ENCODE measurements around the gene PLAGL1.
A peak's percentile ranks its signal among the peaks of the same experiment; 100 is the strongest.
"Not testable (repeated sequence)": the region's sequence is repeated elsewhere in the genome, so short reads cannot be mapped to it uniquely, and the experiment has no call there.

The PLAGL1 gene, protein sequence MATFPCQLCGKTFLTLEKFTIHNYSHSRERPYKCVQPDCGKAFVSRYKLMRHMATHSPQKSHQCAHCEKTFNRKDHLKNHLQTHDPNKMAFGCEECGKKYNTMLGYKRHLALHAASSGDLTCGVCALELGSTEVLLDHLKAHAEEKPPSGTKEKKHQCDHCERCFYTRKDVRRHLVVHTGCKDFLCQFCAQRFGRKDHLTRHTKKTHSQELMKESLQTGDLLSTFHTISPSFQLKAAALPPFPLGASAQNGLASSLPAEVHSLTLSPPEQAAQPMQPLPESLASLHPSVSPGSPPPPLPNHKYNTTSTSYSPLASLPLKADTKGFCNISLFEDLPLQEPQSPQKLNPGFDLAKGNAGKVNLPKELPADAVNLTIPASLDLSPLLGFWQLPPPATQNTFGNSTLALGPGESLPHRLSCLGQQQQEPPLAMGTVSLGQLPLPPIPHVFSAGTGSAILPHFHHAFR

DNA sequence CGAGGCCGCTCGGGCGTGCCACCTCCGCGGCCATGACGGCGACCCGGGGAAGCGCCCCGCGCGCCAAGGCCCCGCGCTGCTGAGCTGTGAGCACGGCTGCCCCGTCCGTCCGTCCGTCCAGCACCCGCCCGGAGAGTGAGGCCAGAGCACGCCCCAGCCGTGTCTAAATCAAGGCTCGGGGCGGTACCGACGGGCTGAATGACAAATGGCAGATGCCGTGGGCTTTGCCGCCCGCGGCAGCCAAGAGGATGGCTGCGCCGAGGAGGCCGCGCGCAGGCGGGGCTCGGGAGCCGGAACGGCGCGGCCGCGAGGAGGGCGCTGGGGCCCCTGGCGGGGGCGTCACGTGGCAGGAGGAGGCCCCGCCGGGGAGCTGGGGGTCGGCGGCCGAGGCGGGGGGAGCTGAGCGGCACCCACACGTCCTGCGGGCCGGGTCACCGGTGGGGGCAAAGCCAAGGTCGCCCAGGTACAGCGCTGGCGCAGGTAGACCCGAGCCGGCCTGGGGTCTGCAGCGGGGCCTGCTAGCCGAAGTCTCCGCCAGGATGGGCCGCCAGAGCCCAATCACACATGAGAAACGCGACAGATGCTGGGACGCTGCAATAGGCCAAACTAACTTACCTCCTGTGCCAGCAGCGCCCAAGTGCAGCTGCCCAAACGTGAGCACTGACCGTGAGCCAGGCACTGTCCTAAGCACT lies at the start of gene PLAGL1:
PLAGL1 (minus strand) TSS at position 140 of the 692 bp plus-strand sequence. CDS start 60,123 bp downstream, outside the sequence.
- Histone ChIP-seq H3K36me3 (ENCODE audit: control insufficient read depth in 2 of 2, insufficient read depth in 2 of 2, low read length in 2 of 2) (no peaks in the 10 kb centered on the region), H3K27ac (ENCODE audit: low read depth in 2 of 2, low read length in 2 of 2) (peak within 1 kb of the TSS; percentile 67 to 68), H3K27me3 (ENCODE audit: control insufficient read depth in 2 of 2, insufficient read depth in 2 of 2, low read length in 2 of 2) (no peaks in the 10 kb centered on the region), H3K4me3 (ENCODE audit: low read length in 2 of 2) (peak within 1 kb of the TSS; percentile 65 to 76), H3K4me1 (ENCODE audit: control insufficient read depth in 2 of 2, insufficient read depth in 2 of 2, low read length in 2 of 2) (peaks cover 2 to 7% of the 10 kb centered on the region in 2 donors), H3K9ac (ENCODE audit: low read depth in 1 of 2, low read length in 2 of 2) (peak within 1 kb of the TSS; percentile 70), H3K9me3 (ENCODE audit: control insufficient read depth in 2 of 2, low read length in 2 of 2) (no peaks in the 10 kb centered on the region)

DNA sequence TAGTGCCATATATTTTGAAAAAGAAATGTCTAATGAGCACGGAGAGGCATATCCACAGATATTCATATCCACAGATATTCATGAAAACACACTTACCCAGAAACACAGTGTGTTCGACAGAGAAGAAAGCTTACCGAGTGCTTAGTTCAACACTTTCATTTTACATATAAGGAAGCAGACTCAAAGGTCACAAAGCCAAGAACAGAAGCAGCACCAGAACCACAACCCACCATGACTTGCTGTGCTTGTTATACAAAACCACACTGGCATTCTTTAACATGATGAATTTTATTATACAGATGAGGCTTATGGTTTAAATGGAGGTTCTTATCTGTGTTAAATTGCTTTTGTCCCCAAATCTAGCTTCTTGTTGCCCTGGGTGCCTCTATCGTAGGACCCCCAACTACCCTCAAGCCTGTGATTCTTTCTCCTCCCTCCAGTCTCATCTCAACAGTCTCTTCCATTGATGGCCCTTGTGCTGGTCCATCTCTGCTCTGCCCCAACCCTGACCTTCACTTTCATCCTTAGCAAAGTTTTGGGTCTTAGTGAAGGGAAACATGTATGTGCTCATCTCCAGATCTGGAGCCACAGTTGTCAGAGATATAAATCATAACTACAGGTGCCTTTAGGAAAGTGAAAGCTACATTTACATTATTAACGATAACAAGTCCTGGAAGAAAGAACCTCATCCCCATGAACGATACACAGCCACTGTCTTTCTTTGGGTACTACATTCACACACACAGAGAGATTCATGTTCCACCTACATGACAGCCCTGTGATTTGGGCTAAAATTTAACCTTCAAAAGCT lies 47.3 kb upstream of the PLAGL1 start:
- Histone ChIP-seq H3K36me3 (ENCODE audit: control insufficient read depth in 2 of 2, insufficient read depth in 2 of 2, low read length in 2 of 2) (no peaks in the 10 kb centered on the region), H3K27ac (ENCODE audit: low read depth in 2 of 2, low read length in 2 of 2) (peak overlapping the region; percentile 69 to 73), H3K9me3 (ENCODE audit: control insufficient read depth in 2 of 2, low read length in 2 of 2) (no peaks in the 10 kb centered on the region), H3K9ac (ENCODE audit: low read depth in 1 of 2, low read length in 2 of 2) (peak overlapping the region; percentile 29 to 60), H3K4me3 (ENCODE audit: low read length in 2 of 2) (peak overlapping the region; percentile 21 to 53), H3K4me1 (ENCODE audit: control insufficient read depth in 2 of 2, insufficient read depth in 2 of 2, low read length in 2 of 2) (peaks cover 5 to 12% of the 10 kb centered on the region in 2 donors), H3K27me3 (ENCODE audit: control insufficient read depth in 2 of 2, insufficient read depth in 2 of 2, low read length in 2 of 2) (no peaks in the 10 kb centered on the region)

DNA sequence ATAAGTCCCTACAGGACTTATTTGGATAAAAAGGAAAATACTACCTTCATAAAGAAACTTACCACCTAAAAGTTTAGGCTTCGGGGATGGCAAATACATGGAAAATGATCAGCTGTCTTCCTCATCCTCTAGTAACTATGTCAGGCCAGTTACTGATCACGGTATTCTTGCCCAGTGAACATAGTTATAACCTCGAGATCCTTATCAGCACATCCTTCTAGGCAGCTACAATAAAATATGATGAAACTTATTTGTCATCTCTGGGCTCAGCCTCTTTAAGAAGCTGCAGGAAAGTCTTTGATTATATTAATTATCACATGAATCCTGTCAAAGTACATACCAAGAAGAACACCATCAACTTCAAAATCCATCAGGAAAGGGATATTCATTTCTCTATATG lies 45.5 kb upstream of the PLAGL1 start:
- no peaks in the 10 kb centered on the region for H3K9me3 ChIP-seq (ENCODE audit: control insufficient read depth in 2 of 2, low read length in 2 of 2)
- peaks cover 5 to 12% of the 10 kb centered on the region in 2 donors for H3K4me1 ChIP-seq (ENCODE audit: control insufficient read depth in 2 of 2, insufficient read depth in 2 of 2, low read length in 2 of 2)
- no peak overlapping the region for H3K27ac ChIP-seq (ENCODE audit: low read depth in 2 of 2, low read length in 2 of 2)
- H3K36me3 ChIP-seq (ENCODE audit: control insufficient read depth in 2 of 2, insufficient read depth in 2 of 2, low read length in 2 of 2) = no peaks in the 10 kb centered on the region
- H3K9ac ChIP-seq (ENCODE audit: low read depth in 1 of 2, low read length in 2 of 2) = no peak overlapping the region
- no peaks in the 10 kb centered on the region for H3K27me3 ChIP-seq (ENCODE audit: control insufficient read depth in 2 of 2, insufficient read depth in 2 of 2, low read length in 2 of 2)
- H3K4me3 ChIP-seq (ENCODE audit: low read length in 2 of 2) = no peak overlapping the region

DNA sequence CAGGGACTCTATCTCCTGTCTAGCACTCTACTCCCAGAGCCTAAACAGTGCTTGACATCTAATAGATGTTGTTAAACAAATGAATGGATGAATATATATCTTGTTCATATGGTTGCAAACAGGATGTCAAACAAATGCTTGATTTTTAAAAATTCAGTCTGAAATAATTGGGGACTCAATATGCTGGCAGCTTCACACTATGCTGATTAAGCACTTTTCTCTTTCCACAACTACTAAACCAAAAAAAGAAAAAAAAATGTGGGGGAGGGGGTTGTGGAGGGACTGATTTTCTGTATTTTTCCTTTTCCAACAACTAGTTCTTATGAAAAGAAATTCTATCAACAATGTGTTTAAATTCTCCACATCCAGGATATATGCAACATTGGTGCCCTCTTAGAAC lies 44.4 kb upstream of the PLAGL1 start:
- Histone ChIP-seq H3K9me3 (ENCODE audit: control insufficient read depth in 2 of 2, low read length in 2 of 2) (no peaks in the 10 kb centered on the region), H3K9ac (ENCODE audit: low read depth in 1 of 2, low read length in 2 of 2) (no peak overlapping the region), H3K27ac (ENCODE audit: low read depth in 2 of 2, low read length in 2 of 2) (no peak overlapping the region), H3K36me3 (ENCODE audit: control insufficient read depth in 2 of 2, insufficient read depth in 2 of 2, low read length in 2 of 2) (no peaks in the 10 kb centered on the region), H3K4me3 (ENCODE audit: low read length in 2 of 2) (no peak overlapping the region), H3K4me1 (ENCODE audit: control insufficient read depth in 2 of 2, insufficient read depth in 2 of 2, low read length in 2 of 2) (peaks cover 5 to 13% of the 10 kb centered on the region in 2 donors), H3K27me3 (ENCODE audit: control insufficient read depth in 2 of 2, insufficient read depth in 2 of 2, low read length in 2 of 2) (no peaks in the 10 kb centered on the region)

DNA sequence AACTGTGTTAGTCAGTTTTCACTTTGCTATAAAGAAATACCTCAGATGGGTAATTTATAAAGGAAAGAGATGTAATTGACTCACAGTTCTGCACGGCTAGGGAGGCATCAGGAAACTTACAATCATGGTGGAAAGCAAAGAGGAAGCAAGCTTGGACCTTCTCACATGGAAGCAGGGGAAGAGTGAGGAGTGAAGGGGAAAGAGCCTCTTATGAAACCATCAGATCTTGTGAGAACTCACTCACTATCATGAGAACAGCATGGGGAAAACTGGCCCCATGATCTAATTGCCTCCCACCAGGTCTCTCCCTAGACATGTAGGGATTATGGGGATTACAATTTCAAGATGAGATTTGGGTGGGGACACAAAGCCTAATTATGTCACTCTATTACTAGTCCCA lies 41.3 kb upstream of the PLAGL1 start:
- Histone ChIP-seq H3K9me3 (ENCODE audit: control insufficient read depth in 2 of 2, low read length in 2 of 2) (no peaks in the 10 kb centered on the region), H3K27me3 (ENCODE audit: control insufficient read depth in 2 of 2, insufficient read depth in 2 of 2, low read length in 2 of 2) (no peaks in the 10 kb centered on the region), H3K27ac (ENCODE audit: low read depth in 2 of 2, low read length in 2 of 2) (no peak overlapping the region), H3K4me3 (ENCODE audit: low read length in 2 of 2) (no peak overlapping the region), H3K4me1 (ENCODE audit: control insufficient read depth in 2 of 2, insufficient read depth in 2 of 2, low read length in 2 of 2) (peaks cover 0 to 4% of the 10 kb centered on the region in 2 donors), H3K9ac (ENCODE audit: low read depth in 1 of 2, low read length in 2 of 2) (no peak overlapping the region), H3K36me3 (ENCODE audit: control insufficient read depth in 2 of 2, insufficient read depth in 2 of 2, low read length in 2 of 2) (no peaks in the 10 kb centered on the region)

DNA sequence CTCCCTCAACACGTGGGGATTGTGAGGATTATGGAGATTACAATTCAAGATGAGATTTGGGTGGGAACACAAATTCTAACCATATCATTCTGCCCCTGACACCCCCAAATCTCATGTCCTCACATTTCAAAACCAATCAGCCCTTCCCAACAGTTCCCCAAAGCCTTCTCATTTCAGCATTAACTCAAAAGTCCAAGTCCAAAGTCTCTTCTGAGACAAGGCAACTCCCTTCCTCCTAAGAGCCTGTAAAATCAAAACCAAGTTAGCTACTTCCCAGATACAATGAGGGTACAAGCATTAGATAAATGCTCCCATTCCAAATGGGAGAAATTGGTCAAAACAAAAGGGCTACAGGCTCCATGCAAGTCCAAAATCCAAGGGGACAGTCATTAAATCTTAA lies 39.6 kb upstream of the PLAGL1 start:
- Histone ChIP-seq H3K9ac (ENCODE audit: low read depth in 1 of 2, low read length in 2 of 2) (no peak overlapping the region), H3K27me3 (ENCODE audit: control insufficient read depth in 2 of 2, insufficient read depth in 2 of 2, low read length in 2 of 2) (no peaks in the 10 kb centered on the region), H3K9me3 (ENCODE audit: control insufficient read depth in 2 of 2, low read length in 2 of 2) (no peaks in the 10 kb centered on the region), H3K4me1 (ENCODE audit: control insufficient read depth in 2 of 2, insufficient read depth in 2 of 2, low read length in 2 of 2) (peaks cover 0 to 2% of the 10 kb centered on the region in 2 donors), H3K36me3 (ENCODE audit: control insufficient read depth in 2 of 2, insufficient read depth in 2 of 2, low read length in 2 of 2) (no peaks in the 10 kb centered on the region), H3K27ac (ENCODE audit: low read depth in 2 of 2, low read length in 2 of 2) (no peak overlapping the region), H3K4me3 (ENCODE audit: low read length in 2 of 2) (no peak overlapping the region)

DNA sequence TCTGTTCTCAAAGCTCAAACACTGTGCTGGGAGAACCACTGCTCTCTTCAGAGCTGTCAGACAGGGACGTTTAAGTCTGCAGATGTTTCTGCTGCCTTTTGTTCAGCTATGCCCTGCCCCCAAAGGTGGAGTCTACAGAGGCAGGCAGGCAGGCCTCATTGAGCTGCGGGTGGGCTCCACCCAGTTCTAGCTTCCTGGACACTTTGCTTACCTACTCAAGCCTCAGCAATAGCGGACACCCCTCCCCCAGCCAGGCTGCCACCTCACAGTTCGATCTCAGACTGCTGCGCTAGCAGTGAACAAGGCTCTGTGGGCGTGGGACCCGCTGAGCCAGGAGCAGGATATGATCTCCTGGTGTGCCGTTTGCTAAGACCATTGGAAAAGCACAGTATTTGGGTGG lies 38.6 kb upstream of the PLAGL1 start:
- not testable (repeated sequence) for H3K27ac ChIP-seq (ENCODE audit: low read depth in 2 of 2, low read length in 2 of 2); H3K4me1 ChIP-seq (ENCODE audit: control insufficient read depth in 2 of 2, insufficient read depth in 2 of 2, low read length in 2 of 2); H3K27me3 ChIP-seq (ENCODE audit: control insufficient read depth in 2 of 2, insufficient read depth in 2 of 2, low read length in 2 of 2); H3K4me3 ChIP-seq (ENCODE audit: low read length in 2 of 2); H3K36me3 ChIP-seq (ENCODE audit: control insufficient read depth in 2 of 2, insufficient read depth in 2 of 2, low read length in 2 of 2); H3K9ac ChIP-seq (ENCODE audit: low read depth in 1 of 2, low read length in 2 of 2); H3K9me3 ChIP-seq (ENCODE audit: control insufficient read depth in 2 of 2, low read length in 2 of 2)

DNA sequence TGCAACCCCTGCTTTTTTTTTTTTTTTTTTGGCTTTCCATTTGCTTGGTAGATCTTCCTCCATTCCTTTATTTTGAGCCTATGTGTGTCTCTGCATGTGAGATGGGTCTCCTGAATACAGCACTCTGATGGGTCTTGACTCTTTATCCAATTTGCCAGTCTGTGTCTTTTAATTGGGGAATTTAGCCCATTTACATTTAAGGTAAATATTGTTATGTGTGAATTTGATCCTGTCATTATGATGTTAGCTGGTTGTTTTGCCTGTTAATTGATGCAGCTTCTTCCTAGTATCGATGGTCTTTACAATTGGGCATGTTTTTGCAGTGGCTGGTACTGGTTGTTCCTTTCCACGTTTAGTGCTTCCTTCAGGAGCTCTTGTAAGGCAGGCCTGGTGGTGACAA lies 36.9 kb upstream of the PLAGL1 start:
- H3K27me3 ChIP-seq (ENCODE audit: control insufficient read depth in 2 of 2, insufficient read depth in 2 of 2, low read length in 2 of 2); H3K9me3 ChIP-seq (ENCODE audit: control insufficient read depth in 2 of 2, low read length in 2 of 2); H3K4me3 ChIP-seq (ENCODE audit: low read length in 2 of 2); H3K27ac ChIP-seq (ENCODE audit: low read depth in 2 of 2, low read length in 2 of 2); H3K9ac ChIP-seq (ENCODE audit: low read depth in 1 of 2, low read length in 2 of 2); H3K4me1 ChIP-seq (ENCODE audit: control insufficient read depth in 2 of 2, insufficient read depth in 2 of 2, low read length in 2 of 2); H3K36me3 ChIP-seq (ENCODE audit: control insufficient read depth in 2 of 2, insufficient read depth in 2 of 2, low read length in 2 of 2): not testable (repeated sequence)

DNA sequence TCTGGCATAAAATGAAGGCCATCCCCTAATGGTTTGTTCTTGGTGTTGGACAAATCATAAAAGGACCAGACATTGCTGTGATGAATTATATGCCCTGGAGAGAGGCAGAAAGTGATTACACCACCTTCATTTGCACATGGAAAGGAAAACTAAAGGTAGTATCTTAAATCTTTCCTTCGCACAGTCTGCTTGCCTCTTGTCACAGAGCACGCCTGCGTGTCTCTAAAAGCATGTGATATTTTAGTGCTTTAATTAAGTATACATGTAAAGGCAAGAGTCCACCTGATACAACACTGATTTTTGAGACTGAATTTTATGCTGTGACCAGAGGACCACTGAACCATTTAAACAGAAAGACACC lies 28.8 kb upstream of the PLAGL1 start:
- peak overlapping the region in 1 of 2 donors; percentile 10 for H3K27ac ChIP-seq (ENCODE audit: low read depth in 2 of 2, low read length in 2 of 2)

More for the DNA sequence above, 28.8 kb upstream of the PLAGL1 start:
- peaks cover 2 to 13% of the 10 kb centered on the region in 2 donors for H3K4me1 ChIP-seq (ENCODE audit: control insufficient read depth in 2 of 2, insufficient read depth in 2 of 2, low read length in 2 of 2)
- H3K9me3 ChIP-seq (ENCODE audit: control insufficient read depth in 2 of 2, low read length in 2 of 2) = no peaks in the 10 kb centered on the region
- no peaks in the 10 kb centered on the region for H3K27me3 ChIP-seq (ENCODE audit: control insufficient read depth in 2 of 2, insufficient read depth in 2 of 2, low read length in 2 of 2)
- H3K9ac ChIP-seq (ENCODE audit: low read depth in 1 of 2, low read length in 2 of 2) = no peak overlapping the region
- no peaks in the 10 kb centered on the region for H3K36me3 ChIP-seq (ENCODE audit: control insufficient read depth in 2 of 2, insufficient read depth in 2 of 2, low read length in 2 of 2)
- peak overlapping the region; percentile 53 to 61 for H3K4me3 ChIP-seq (ENCODE audit: low read length in 2 of 2)
